Middle frontal gyrus (tissue), 1 donor: ENCODE measurements around the gene JAKMIP2.
"Not testable (repeated sequence)": the region's sequence is repeated elsewhere in the genome, so short reads cannot be mapped to it uniquely, and the experiment has no call there.

Experiments used
- DNase-seq: peaks from one replicate; pipeline ENCODE4 v3.0.0-alpha.2; 2015; ENCODE audit warnings: low spot score; ENCODE audit errors: extremely low spot score

The JAKMIP2 gene

DNA sequence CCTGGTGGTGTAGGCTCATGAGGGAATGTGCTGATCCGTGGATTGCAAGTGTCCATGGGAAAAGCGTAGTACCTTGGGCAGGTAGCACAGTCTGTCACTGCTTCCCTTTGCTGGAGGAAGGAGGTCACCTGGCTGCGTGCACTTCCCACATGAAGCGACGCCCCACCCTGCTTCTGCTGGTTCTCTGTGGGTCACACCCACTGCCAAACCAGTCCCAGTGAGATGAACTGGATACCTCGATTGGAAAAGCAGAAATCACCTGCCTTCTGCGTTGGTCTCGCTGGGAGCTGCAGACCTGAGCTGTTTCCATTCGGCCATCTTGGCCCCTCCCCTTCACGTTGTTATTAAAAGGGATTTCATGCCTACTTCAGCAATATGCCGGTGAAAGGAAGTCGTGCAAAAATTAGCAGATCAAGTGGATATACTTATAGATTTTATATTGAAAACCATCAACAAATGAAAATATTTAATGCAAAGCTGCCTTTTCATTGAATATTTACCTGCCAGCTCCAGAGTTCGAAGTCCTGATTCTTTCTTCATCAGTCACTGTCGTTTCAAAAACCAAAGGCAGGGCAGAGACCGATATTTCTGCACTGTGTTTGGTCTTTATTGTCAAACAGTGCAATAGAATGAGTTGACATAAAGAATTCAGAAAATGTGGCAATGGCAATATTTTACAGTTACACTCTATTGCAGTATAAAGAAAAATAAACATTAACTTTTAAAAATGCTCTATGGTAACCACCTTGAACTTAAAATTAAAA lies 123.2 kb downstream of the JAKMIP2 start:
- no peak for DNase-seq

DNA sequence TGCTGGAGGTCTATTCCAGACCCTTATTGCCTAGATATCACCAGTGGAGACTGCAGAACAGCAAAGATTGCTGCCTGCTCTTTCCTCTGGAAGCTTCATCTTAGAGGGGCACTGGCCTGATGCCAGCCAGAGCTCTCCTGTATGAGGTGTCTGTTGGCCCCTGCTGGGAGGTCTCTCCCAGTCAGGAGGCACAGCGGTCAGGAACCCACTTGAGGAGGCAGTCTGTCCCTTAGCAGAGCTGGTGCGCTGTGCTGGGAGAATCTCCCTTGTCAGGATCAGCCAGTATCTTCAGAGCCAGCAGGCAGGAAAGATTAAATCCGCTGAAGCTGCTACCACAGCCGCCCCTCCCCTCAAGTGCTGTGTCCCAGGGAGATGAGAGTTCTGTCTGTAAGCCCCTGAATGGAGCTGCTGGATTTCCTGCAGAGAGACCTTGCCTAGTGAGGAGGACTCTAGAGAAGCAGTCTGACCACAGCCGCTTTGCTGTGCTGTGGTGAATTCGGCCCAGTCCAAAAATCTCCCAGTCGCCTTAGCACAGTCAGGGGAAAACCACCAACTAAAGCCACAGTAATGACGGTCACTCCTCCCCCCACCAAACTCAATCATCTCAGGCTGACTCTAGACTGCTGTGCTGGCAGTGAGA lies 124.1 kb downstream of the JAKMIP2 start:
- DNase-seq: no peak

DNA sequence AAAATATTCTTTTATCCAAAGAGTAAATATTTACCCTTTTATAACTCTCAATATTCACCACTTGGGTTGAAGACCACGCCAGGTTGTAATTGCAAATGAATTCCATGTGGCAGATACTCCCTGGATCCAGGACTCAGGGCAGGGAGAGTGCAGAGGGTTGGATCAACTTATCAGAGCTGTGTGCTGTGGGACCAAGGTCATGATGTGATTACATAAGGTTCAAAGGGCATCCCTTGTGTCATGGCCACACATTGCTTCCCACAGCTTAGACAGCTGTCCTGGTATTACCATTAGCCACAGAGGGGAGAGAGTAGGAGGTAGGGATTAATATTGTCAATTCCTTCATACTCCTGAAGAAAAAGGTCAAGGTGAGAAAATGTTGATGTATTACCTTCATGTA lies 133.9 kb downstream of the JAKMIP2 start:
- no peak for DNase-seq

- no peak for DNase-seq
Measured at GRCh38 chr5:147645197-147645596, 137.3 kb downstream of the JAKMIP2 start.

DNA sequence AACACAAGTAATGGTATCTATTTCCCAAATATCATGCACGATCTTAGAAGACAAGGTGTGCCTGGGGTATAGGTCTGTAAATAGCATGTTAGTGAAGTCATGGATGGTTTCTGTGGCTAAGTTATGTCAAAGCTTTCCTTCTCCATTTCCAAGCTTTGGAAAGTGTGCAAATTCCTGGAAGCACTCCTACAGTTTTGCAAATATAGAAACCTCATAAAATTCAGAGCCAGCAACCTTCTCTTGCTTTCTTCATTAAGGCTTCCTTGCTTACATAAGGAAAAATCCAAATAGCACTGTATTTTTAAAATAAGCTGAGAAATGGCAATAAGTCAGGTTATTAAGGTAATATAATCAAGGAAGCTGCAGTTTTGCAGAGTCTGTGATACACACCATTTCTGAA lies 138.1 kb downstream of the JAKMIP2 start:
- no peak for DNase-seq

GRCh38 chr5:147643142-147643541 lies 139.4 kb downstream of the JAKMIP2 start:
- DNase-seq: no peak

DNA sequence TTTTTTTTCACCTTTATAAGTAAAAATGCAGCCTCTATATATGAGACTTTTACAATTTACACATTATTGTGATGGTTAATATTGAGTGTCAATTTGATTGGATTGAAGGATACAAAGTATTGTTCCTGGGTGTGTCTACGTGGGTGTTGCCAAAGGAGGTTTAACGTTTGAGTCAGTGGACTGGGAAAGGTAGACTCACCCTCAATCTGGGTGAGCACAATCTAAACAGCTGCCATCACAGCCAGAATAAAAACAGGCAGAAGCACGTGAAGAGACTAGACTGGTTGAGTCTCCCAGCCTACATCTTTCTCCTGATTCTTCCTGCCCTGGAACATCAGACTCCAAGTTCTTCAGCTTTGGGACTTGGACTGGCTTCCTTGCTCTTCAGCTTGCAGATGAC lies 139.9 kb downstream of the JAKMIP2 start:
- DNase-seq: no peak

GRCh38 chr5:147639321-147639720 lies 143.2 kb downstream of the JAKMIP2 start:
- DNase-seq: no peak

DNA sequence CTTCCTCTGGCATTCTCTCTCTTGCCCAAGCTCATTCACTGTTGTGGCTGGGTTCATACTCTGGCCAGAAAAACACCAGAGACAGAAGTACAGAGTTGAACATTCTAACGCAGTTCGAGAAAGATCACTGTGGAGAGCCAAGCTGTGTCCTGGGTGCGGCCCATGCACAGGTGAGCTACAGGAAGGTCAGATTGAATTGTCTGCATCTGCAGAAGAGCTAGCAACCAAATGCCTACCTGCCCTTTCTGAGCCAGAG lies 145.9 kb downstream of the JAKMIP2 start:
- DNase-seq: no peak

- DNase-seq: no peak
Measured at GRCh38 chr5:147635882-147636728, 146.4 kb downstream of the JAKMIP2 start.

- DNase-seq: not testable (repeated sequence)
Measured at GRCh38 chr5:147635439-147635838, 147.1 kb downstream of the JAKMIP2 start.

GRCh38 chr5:147633173-147633572 lies 149.4 kb downstream of the JAKMIP2 start:
- DNase-seq: no peak

GRCh38 chr5:147631428-147632003 lies 151.0 kb downstream of the JAKMIP2 start:
- no peak for DNase-seq

DNA sequence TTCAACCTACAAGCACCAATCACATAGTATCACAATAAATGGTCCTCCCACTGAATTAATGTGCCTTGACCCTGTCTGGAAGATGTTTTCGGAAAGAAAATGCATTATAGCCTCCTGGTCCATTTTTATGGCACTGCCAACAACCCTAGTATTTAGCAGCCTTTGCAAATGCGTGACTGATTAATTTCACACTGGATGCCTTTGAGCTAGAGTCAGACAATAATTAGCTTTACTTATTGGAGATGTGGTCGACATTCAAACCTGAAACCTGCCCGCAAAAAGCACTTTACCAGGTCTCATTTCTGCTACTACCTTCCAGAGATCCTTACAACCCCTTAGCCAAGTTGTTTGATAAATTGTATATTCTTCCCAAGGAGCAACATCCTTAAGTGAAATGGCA lies 153.3 kb downstream of the JAKMIP2 start:
- no peak for DNase-seq

DNA sequence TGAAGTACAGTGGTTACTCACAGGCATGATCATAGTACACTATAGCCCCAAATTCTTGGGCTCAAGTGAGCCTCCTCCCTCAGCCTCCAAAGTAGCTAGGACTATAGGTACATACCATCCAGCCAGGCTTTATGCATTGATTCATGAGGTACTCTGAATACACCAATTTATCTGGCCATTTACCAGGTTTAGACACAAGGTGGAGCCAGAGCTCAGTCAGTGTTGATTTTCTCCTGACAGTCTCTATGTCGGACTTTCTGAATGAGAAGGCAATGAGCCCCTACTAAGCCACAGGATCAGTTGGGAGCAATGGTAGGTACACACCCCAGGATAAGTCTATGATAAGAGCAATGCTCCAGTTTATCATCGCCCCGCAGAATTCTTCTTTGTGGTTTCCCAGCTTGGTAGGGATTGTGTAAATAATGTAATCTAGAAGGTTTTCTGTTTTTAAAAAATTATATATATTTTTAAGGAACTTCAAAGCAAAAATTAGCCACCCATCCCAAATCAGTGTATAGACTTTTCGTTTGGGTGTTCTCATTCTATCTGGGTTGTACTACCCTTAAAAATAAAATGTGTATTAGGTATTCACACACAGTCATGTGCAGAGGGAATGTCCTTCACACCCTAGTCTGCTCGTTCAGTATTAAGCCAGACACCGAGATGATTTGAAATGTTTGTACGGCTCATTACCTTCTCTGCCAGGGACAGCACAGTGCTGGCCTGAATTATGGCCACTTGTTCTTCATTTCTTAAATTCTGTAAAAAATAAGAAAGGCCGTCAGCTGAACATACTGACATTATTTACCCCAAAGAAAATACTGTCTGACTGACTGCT lies 154.3 kb downstream of the JAKMIP2 start:
- peak; percentile 82 for DNase-seq

DNA sequence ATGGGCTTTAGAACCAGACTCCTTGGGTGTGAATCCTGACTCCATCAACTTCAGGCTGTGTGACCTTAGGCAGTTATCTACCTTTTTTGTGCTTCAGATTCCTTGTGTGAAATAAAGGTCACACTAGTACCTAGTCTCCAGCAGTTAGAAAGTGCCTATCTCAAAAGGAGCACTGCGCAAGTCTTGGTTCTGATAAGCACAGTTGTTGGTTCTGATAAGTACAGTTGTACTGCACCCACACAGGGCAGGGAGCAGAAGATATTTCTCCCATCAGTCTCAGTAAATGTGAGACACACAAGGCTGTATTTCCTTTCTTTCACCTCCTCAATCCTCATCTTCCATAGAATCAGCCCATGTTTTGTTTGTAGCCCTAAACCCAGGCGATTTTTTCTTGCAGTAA lies 156.1 kb downstream of the JAKMIP2 start:
- no peak for DNase-seq

DNA sequence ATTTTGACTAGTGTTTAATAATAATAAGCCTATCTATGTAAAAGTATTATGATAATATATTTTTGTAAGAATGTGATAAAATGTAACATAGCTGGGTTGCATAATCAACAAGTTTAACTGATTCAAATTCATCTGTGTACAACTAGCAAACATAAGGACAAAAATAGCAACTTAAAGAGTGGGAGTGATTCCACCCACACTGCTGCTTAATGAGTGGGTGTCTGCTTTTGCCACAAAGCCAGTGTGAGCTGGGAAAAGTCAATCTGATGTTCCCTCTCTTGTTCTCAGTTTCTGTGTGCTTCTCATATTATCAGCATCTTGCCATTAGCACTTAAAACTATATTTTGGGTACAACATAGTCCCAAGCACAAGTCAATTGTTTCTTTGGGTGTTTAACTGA lies 161.5 kb downstream of the JAKMIP2 start:
- no peak for DNase-seq

- DNase-seq: no peak
Measured at GRCh38 chr5:147619281-147619878, 163.1 kb downstream of the JAKMIP2 start.

DNA sequence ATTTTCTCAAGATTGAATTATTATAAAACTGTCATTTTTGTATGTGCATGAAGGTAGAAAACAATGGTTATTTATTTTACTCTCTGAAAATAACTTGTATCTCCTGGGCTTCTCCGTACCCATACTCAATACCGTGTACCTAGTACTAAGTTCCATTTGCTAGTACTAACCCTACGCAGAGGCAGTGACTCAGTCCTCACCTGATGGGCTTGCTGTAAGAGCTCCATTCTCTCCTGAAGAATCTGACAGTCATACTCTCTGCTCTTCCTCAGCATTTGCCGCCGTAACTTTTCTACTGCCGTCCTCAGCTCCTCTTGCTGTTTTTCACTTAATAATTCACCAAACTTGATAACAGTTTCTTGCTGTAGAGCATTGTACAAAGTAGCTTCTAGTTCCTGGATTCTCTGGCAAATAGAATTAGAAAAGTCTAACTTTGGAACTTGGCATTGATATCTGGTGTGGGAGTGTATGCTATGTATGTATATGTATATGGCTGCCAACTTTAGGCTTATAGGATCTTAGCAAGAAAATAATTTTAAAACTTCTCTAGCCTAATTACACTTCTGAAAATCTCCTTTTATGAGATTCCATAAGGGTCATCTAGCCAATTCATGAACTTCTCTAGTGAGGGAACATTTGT lies 164.7 kb downstream of the JAKMIP2 start:
- no peak for DNase-seq

DNA sequence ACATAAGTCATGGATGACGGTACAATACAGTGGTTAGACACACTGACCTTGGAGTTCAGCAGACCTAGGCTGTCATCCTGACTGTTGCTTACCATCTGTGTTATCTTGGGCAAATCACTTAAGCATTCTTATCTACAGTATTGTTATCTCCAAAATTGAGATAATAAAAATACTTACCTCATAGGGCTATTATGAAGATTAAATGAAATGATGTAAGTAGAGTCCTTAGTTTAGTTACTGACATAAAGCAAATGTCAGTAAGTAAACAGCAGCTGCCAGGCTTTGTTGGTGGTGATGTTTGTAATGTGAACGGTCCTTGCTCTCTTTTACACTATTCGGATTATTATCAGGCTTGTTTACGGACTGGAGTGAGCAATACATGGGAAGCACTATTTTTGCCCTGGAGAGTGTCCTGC lies 165.3 kb downstream of the JAKMIP2 start:
- DNase-seq: no peak
